GM12874 (cell line): ENCODE data around the gene KCTD15.

Source experiments
- TF ChIP-seq, protein P1 (sequence below): IDR thresholded peaks from 2 replicates; pipeline ENCODE4 v1.5.1; 2011; ENCODE audit warnings: low read depth, mild to moderate bottlenecking, control low read depth, low read length, moderate library complexity; ENCODE audit not compliant: insufficient read depth

KCTD15 gene

DNA sequence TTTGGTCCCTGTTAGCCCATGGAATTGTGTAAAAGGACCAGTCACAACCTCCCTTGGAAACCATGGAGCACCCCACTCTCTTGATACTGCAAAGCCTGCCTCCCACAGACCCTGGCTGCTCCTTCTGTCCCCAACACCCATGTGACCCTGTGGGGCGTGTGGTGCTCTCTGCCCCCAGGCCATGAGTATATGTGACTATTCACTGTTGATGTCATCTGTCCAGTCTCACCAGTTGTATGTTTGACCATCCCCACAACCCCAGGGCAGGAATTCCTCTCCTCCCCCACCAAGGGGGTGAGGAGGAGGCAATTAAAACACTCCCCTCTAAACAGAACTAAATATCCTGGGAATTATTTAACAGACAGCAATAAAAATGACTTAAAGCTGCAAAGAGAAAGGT lies 35.2 kb downstream of the KCTD15 start:
- TF ChIP-seq, protein P1, sequence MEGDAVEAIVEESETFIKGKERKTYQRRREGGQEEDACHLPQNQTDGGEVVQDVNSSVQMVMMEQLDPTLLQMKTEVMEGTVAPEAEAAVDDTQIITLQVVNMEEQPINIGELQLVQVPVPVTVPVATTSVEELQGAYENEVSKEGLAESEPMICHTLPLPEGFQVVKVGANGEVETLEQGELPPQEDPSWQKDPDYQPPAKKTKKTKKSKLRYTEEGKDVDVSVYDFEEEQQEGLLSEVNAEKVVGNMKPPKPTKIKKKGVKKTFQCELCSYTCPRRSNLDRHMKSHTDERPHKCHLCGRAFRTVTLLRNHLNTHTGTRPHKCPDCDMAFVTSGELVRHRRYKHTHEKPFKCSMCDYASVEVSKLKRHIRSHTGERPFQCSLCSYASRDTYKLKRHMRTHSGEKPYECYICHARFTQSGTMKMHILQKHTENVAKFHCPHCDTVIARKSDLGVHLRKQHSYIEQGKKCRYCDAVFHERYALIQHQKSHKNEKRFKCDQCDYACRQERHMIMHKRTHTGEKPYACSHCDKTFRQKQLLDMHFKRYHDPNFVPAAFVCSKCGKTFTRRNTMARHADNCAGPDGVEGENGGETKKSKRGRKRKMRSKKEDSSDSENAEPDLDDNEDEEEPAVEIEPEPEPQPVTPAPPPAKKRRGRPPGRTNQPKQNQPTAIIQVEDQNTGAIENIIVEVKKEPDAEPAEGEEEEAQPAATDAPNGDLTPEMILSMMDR: no peak

DNA sequence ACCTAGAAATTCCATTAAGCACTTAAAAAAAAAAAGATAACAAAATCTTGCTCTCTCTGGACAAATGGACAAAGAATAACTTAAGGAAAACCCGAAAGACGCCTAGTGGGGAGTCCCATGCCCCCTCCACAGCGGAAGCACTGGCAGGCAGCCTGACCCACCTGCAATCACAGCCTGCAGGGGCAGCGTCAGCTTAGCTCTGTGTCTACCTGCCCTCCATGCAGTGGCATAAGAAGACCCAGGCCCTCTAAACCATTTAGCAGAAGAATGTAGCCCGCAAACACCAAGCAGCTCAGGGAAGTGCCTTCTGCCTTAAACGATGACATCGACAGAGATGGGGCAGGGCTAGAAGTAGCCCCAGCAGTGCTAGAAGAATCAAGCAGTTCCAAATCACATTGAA lies 36.0 kb downstream of the KCTD15 start:
- TF ChIP-seq, protein P1: no peak

DNA sequence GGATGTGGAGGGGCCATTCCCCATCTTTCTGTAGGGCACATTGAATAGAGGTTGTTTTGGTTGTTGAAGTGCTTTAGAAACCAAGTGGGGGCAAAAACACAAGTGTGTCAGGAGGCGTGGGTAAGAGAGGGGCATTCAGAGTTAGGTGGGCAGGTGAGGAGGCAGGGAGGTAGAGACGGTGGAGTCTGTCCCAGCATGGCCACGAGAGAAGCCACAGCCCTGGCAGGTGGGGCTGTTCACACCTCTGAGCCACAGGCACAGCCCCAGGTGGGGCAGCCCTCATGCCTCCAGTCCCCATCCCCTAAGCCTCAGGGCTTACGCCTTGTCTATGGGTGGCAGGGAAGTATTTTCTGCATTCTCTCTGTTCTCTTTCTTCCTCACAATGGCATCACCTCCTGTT lies 43.7 kb downstream of the KCTD15 start:
- TF ChIP-seq, protein P1: no peak

DNA sequence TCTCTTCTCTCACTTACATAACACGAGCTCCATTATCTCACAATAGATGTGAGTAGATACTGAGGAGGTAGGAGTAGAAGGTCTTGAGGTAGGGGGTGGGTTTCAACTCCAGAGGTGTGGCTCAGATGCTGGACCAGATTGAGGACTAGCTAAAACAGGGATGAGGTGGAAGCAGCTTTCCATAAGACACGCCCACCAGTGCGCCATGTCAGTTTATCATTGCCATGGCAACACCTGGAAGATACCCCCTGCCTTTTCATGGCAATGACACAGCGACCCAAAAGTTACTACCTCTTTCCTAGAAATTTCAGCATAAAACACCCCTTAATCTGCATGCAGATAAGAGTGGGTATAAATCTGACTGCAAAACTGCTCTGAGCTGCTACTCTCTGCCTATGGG lies 44.1 kb downstream of the KCTD15 start:
- TF ChIP-seq, protein P1: no peak

DNA sequence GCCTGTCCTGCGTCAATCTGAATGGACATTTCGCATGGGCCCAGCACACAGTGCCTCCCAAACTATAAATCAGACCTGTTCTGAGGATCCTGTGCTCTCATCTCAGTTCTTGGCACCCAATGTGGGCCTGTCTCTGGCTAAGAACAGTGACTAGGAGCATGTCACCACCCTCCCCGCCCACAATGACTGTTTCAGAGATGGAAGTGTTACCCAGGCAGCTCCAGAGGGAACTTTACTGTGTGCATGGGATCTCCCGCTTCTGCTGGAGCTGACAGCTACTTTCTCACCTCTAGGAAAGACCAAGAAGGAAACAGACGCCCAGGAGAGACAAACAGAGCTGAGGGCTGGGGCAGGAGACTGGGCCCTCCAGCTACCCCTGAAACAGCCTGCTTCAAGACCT lies 45.0 kb downstream of the KCTD15 start:
- TF ChIP-seq, protein P1: no peak

DNA sequence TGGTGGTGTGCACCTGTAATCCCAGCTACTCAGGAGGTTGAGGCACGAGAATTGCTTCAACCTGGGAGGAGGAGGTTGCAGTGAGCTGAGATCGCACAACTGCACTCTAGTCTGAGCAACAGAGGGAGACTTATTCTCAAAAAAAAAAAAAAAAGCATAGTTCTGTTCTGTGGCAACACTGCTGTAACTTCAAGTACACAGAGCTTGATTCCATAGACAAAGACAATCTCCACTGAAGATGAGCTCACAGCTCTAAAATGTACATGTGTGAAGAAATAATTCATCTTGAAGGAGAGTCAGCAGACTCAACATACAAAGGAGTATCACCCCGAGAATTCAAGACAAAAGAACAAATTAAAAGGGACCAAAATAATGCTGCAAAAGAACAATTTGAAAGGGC lies 47.8 kb downstream of the KCTD15 start:
- TF ChIP-seq, protein P1: no peak

DNA sequence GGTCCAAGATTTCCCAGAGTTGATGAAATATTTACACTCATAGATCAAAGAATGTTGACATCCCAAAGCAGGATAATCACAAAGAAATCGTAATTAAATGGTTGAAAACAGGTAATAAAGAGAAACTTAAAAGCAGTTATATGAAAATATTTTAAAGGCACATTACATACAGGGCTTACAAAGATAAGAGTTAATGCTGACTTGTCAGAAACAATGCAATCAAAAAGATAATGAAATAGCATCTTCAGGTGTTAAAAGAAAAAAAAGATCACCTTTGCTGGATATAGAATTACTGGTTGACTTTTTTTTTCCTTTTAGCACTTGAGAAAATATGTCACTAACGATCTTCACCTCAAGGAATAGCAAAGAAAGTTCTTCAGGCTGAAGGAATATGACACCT lies 48.8 kb downstream of the KCTD15 start:
- TF ChIP-seq, protein P1: no peak

DNA sequence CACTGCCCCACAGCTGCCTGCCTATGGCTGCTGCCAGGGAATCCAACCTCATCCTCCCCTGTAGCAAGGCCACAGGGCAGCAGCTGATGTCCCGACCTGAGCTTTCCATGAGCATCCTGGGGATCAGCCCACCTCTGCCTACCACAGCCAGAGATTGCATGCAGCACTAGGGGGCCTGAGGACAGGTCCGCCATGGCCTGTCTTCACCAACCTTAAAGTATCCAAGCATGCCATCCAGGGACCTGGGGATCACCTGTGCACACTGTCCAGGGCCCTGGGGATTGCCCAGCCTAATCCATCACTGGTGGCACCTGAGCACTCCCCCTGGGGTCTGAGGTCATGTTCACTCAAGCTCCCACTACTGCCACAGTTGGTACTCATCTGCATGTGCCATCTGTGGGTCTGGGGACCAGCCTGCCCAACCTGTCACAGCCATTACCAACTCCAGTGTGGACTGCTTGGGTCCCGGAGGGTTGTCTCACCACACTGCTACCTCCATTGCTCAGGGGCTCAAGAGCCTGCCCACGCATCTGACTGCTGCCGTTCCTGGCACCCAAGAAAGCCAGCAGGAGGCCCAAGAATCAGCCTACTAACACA lies 53.0 kb downstream of the KCTD15 start:
- TF ChIP-seq, protein P1: no peak
